Motor neuron (in vitro differentiated cells): ENCODE data around the gene GLYR1. TPM values are rescaled to one million over a fixed set of nuclear protein-coding genes. Genes with fewer than 3 reads are reported as not detected.

ENCODE experiments used
- ATAC-seq, 8 experiments: fragments of 200-7000 bp; cut with Tn5 transposase; replicated peaks in 6 of 8; 2 replicates each; pipeline ENCODE4 v1.8.0; 2021; ENCODE audit warnings: mild to moderate bottlenecking in 8 of 8, moderate library complexity in 8 of 8
- H3K27ac ChIP-seq, 2 donors: fragments of 250-450 bp; sonication (Bioruptor Pico); 2 replicates each; pipeline ENCODE4 v1.9.0; 2021; ENCODE audit warnings: antibody characterized with exemption in 2 of 2, mild to moderate bottlenecking in 2 of 2, moderate library complexity in 1 of 2
- H3K4me1 ChIP-seq, 2 donors: fragments of 250-450 bp; sonication (Bioruptor Pico); replicated peaks in 1 of 2; 2 replicates each; pipeline ENCODE4 v1.6.1; 2021; ENCODE audit warnings: antibody characterized with exemption in 2 of 2, mild to moderate bottlenecking in 2 of 2, moderate library complexity in 1 of 2
- H3K4me3 ChIP-seq, 5 donors: fragments of 250-450 bp; sonication (Bioruptor Pico); 2 replicates each; pipeline ENCODE4 v1.9.0; 2021; ENCODE audit warnings: antibody characterized with exemption in 5 of 5, mild to moderate bottlenecking in 5 of 5, moderate library complexity in 4 of 5
- WGBS, 10 experiments: fragments of 450-650 bp; shearing (Covaris generic); methylation state at CpG; one replicate each; pipeline ENCODE4 v1.0.0; 2022; 5-methylcytosine and 5-hydroxymethylcytosine counted together
- in situ Hi-C, 9 experiments: fragments of 400-800 bp; cut with MboI; loops; one replicate each; pipeline ENCODE4 v1.15.0; 2021; ENCODE audit warnings: low sequenced_read_pairs in 9 of 9, low pct_unique_long_range_greater_than_20kb in 2 of 9; ENCODE audit not compliant: unreplicated experiment in 9 of 9
- total RNA-seq, 8 experiments: library from RNA; unstranded; fragments of 300-600 nt; gene quantifications; 2 replicates each; pipeline versions ENCODE4 v1.2.3 to v1.2.4, GENCODE V29; 2022

GLYR1 gene
- total RNA-seq, 8 experiments from 2014 or later = 36.4 to 101 (median 49.5) TPM

GRCh38 chr16:4783251-4783950, 63.7 kb downstream of the GLYR1 start:
- WGBS, 10 experiments = 82 to 100% (median 87%) methylated on average over 1 to 6 of the region's 25 CpGs; no CpG with 5 or more reads in 5 of the 10 experiments
- no peak for ATAC-seq
- no peaks in the 10 kb centered on the region for H3K4me1 ChIP-seq
- H3K27ac ChIP-seq = no peak overlapping the region
- in situ Hi-C loops = no loop called here
- no peak overlapping the region for H3K4me3 ChIP-seq

GRCh38 chr16:4780235-4780634, 66.9 kb downstream of the GLYR1 start:
- in situ Hi-C loops = no loop called here
- 53 to 94% (median 77%) methylated on average over 2 to 3 of the region's 4 CpGs; no CpG with 5 or more reads in 5 of the 10 experiments for WGBS, 10 experiments
- no peak for ATAC-seq
- H3K4me3 ChIP-seq = no peak overlapping the region
- no peak overlapping the region for H3K27ac ChIP-seq
- H3K4me1 ChIP-seq = no peaks in the 10 kb centered on the region

GRCh38 chr16:4778050-4778392, 69.1 kb downstream of the GLYR1 start:
- Histone ChIP-seq H3K4me1 (no peaks in the 10 kb centered on the region), H3K4me3 (no peak overlapping the region), H3K27ac (no peak overlapping the region)
- ATAC-seq = no peak
- WGBS, 10 experiments = 20 to 87% (median 82%) methylated on average over 1 to 4 of the region's 5 CpGs; no CpG with 5 or more reads in 3 of the 10 experiments
- in situ Hi-C loops = no loop called here

GRCh38 chr16:4777339-4778049, 69.6 kb downstream of the GLYR1 start:
- ATAC-seq = no peak
- Histone ChIP-seq H3K4me3 (no peak overlapping the region), H3K4me1 (no peaks in the 10 kb centered on the region), H3K27ac (no peak overlapping the region)
- WGBS, 10 experiments = 80 to 100% (median 98%) methylated on average over 1 to 16 of the region's 17 CpGs; no CpG with 5 or more reads in 4 of the 10 experiments
- in situ Hi-C loops = no loop called here

- in situ Hi-C loops = no loop called here
- Histone ChIP-seq H3K4me1 (no peaks in the 10 kb centered on the region), H3K27ac (no peak overlapping the region), H3K4me3 (no peak overlapping the region)
- WGBS, 10 experiments = 17 to 100% (median 83%) methylated on average over 1 of the region's 2 CpGs; no CpG with 5 or more reads in 5 of the 10 experiments
- ATAC-seq = no peak
Observed at GRCh38 chr16:4776141-4776705, 70.9 kb downstream of the GLYR1 start.

- Histone ChIP-seq H3K27ac (no peak overlapping the region), H3K4me3 (no peak overlapping the region), H3K4me1 (no peaks in the 10 kb centered on the region)
- 20 to 100% (median 90%) methylated on average over 1 to 2 of the region's 13 CpGs; no CpG with 5 or more reads in 5 of the 10 experiments for WGBS, 10 experiments
- in situ Hi-C loops = no loop called here
- ATAC-seq = peak in 2 of 8 experiments; percentile 12 to 60
Observed at GRCh38 chr16:4775005-4775404, 72.1 kb downstream of the GLYR1 start.

- Histone ChIP-seq H3K4me3 (no peak overlapping the region), H3K27ac (no peak overlapping the region), H3K4me1 (peaks cover 0 to 5% of the 10 kb centered on the region in 2 donors)
- in situ Hi-C loops = no loop called here
- ATAC-seq = no peak
- WGBS, 10 experiments = 60 to 100% (median 90%) methylated on average over 1 to 4 of the region's 5 CpGs; no CpG with 5 or more reads in 4 of the 10 experiments
Observed at GRCh38 chr16:4772351-4772750, 74.7 kb downstream of the GLYR1 start.

- H3K27ac ChIP-seq = no peak overlapping the region
- in situ Hi-C loops = no loop called here
- WGBS, 10 experiments = 40 to 60% (median 44%) methylated on average over 1 to 2 of the region's 3 CpGs; no CpG with 5 or more reads in 7 of the 10 experiments
- peak in 1 of 8 experiments; percentile 9 for ATAC-seq
- H3K4me3 ChIP-seq = no peak overlapping the region
- H3K4me1 ChIP-seq = peaks cover 0 to 7% of the 10 kb centered on the region in 2 donors
Observed at GRCh38 chr16:4771646-4772045, 75.4 kb downstream of the GLYR1 start.

- in situ Hi-C loops = no loop called here
- no peak for ATAC-seq
- WGBS, 10 experiments = 54 to 100% (median 86%) methylated on average over 1 to 6 of the region's 7 CpGs; no CpG with 5 or more reads in 2 of the 10 experiments
- peak overlapping the region in 3 of 5 donors; percentile 35 to 44 (median 44) for H3K4me3 ChIP-seq
- no peak overlapping the region for H3K27ac ChIP-seq
- peaks cover 7 to 12% of the 10 kb centered on the region in 2 donors for H3K4me1 ChIP-seq
Observed at GRCh38 chr16:4769306-4769638, 77.8 kb downstream of the GLYR1 start.

- peak overlapping the region; percentile 34 to 44 (median 37) for H3K4me3 ChIP-seq
- WGBS, 10 experiments = 0 to 50% (median 23%) methylated on average over 1 to 12 of the region's 48 CpGs; no CpG with 5 or more reads in 2 of the 10 experiments
Observed at GRCh38 chr16:4768549-4769305, 78.4 kb downstream of the GLYR1 start.

GRCh38 chr16:4767872-4768548, 79.1 kb downstream of the GLYR1 start:
- peak in 2 of 8 experiments; percentile 1 to 2 for ATAC-seq
- 20 to 79% (median 50%) methylated on average over 1 to 11 of the region's 17 CpGs for WGBS, 10 experiments
- in situ Hi-C loops = no loop called here
- Histone ChIP-seq H3K4me1 (peaks cover 7 to 12% of the 10 kb centered on the region in 2 donors), H3K27ac (peak overlapping the region in 1 of 2 donors; percentile 66), H3K4me3 (peak overlapping the region; percentile 34 to 44 (median 37))

More at GRCh38 chr16:4768549-4769305, 78.4 kb downstream of the GLYR1 start:
- peak overlapping the region; percentile 34 to 74 for H3K27ac ChIP-seq
- H3K4me1 ChIP-seq = peaks cover 7 to 12% of the 10 kb centered on the region in 2 donors
- in situ Hi-C loops = no loop called here
- ATAC-seq = peak; percentile 77 to 87 (median 84)
